Fibroblast of skin of scalp (primary cell): Measurements from ENCODE around the gene ADCY6.
A peak's percentile ranks its signal among the peaks of the same experiment; 100 is the strongest.

Experiments used
- DNase-seq: peaks from one replicate; pipeline ENCODE4 v3.0.0-alpha.2; 2013

ADCY6 gene

GRCh38 chr12:48815126-48816110 is 26.5 kb upstream of the ADCY6 start:
- peak; percentile 86 for DNase-seq

GRCh38 chr12:48814262-48815125 is 25.6 kb upstream of the ADCY6 start:
- peak; percentile 79 for DNase-seq

- no peak for DNase-seq
Observed at GRCh38 chr12:48813465-48814261, 24.8 kb upstream of the ADCY6 start.

GRCh38 chr12:48812389-48812788 is 23.5 kb upstream of the ADCY6 start:
- no peak for DNase-seq

- no peak for DNase-seq
Observed at GRCh38 chr12:48811437-48812090, 22.7 kb upstream of the ADCY6 start.

- peak; percentile 79 for DNase-seq
Observed at GRCh38 chr12:48810903-48811431, 22.1 kb upstream of the ADCY6 start.

- no peak for DNase-seq
Observed at GRCh38 chr12:48807981-48808380, 19.1 kb upstream of the ADCY6 start.

GRCh38 chr12:48803675-48804074 is 14.8 kb upstream of the ADCY6 start:
- no peak for DNase-seq

- no peak for DNase-seq
Observed at GRCh38 chr12:48800971-48801370, 12.1 kb upstream of the ADCY6 start.

GRCh38 chr12:48800457-48800856 is 11.6 kb upstream of the ADCY6 start:
- DNase-seq, result no peak

- no peak for DNase-seq
Observed at GRCh38 chr12:48796976-48797375, 8.1 kb upstream of the ADCY6 start.

GRCh38 chr12:48795550-48796455 is 6.9 kb upstream of the ADCY6 start:
- DNase-seq, result peak; percentile 83

GRCh38 chr12:48794870-48795269 is 6.0 kb upstream of the ADCY6 start:
- no peak for DNase-seq

GRCh38 chr12:48793696-48794095 is 4.8 kb upstream of the ADCY6 start:
- no peak for DNase-seq

- DNase-seq, result no peak
Observed at GRCh38 chr12:48789858-48790326, 1.0 kb upstream of the ADCY6 start.

- DNase-seq, result no peak
Observed at GRCh38 chr12:48788524-48788853, 400 bp downstream of the ADCY6 start.

GRCh38 chr12:48787791-48788523 is 932 bp downstream of the ADCY6 start:
- no peak for DNase-seq

GRCh38 chr12:48786591-48787544 is 2.0 kb downstream of the ADCY6 start:
- peak; percentile 36 for DNase-seq

- no peak for DNase-seq
Observed at GRCh38 chr12:48783432-48783831, 5.5 kb downstream of the ADCY6 start.
